Lower lobe of right lung (tissue), 2 donors: ENCODE results near the gene SIM2. TPM values are rescaled to one million over a fixed set of nuclear protein-coding genes. Genes with fewer than 3 reads are reported as not detected.

ENCODE experiments used
- ATAC-seq, 2 donors: fragments of 200-7000 bp; cut with Tn5 transposase; one replicate each; pipeline ENCODE4 v1.9.1; 2020 to 2022; ENCODE audit warnings: mild to moderate bottlenecking in 2 of 2, moderate library complexity in 2 of 2
- DNase-seq: peaks from one replicate; pipeline ENCODE4 v3.0.0-alpha.2; 2020
- H3K27ac ChIP-seq: fragments of 200-600 bp; one replicate; pipeline ENCODE4 v1.8.0; 2022
- H3K27me3 ChIP-seq: fragments of 200-600 bp; one replicate; pipeline ENCODE4 v1.8.0; 2022; ENCODE audit warnings: low read depth
- H3K36me3 ChIP-seq: fragments of 200-600 bp; one replicate; pipeline ENCODE4 v1.8.0; 2022; ENCODE audit warnings: mild to moderate bottlenecking
- H3K4me1 ChIP-seq: fragments of 200-600 bp; one replicate; pipeline ENCODE4 v1.8.0; 2022
- H3K4me3 ChIP-seq: fragments of 200-600 bp; one replicate; pipeline ENCODE4 v1.8.0; 2022; ENCODE audit warnings: mild to moderate bottlenecking
- H3K9me3 ChIP-seq: fragments of 200-600 bp; one replicate; pipeline ENCODE4 v1.8.0; 2022
- intact Hi-C: fragments of 100-400 bp; cut with DNase I; formaldehyde crosslinking; loops from one replicate; pipeline ENCODE4 v1.11.0; 2022
- total RNA-seq: library from RNA; stranded (reverse); fragmentation: NEBNext Ultra II Directional; extraction: Animal tissue kit (Norgen Biotek cat#: 25700); gene quantifications from one replicate; pipeline ENCODE4 v1.2.1, GENCODE V29; 2021
- TF ChIP-seq, protein P1 (sequence below): fragments of 200-600 bp; IDR thresholded peaks from one replicate; pipeline ENCODE4 v1.8.0; 2022; ENCODE audit warnings: antibody characterized with exemption, mild to moderate bottlenecking
- donor health status: DM: no; HTN: yes; CAD: no; lungs with severe emphysema.

Gene SIM2
- total RNA-seq, 1 donor from 2014 or later = not detected

DNA sequence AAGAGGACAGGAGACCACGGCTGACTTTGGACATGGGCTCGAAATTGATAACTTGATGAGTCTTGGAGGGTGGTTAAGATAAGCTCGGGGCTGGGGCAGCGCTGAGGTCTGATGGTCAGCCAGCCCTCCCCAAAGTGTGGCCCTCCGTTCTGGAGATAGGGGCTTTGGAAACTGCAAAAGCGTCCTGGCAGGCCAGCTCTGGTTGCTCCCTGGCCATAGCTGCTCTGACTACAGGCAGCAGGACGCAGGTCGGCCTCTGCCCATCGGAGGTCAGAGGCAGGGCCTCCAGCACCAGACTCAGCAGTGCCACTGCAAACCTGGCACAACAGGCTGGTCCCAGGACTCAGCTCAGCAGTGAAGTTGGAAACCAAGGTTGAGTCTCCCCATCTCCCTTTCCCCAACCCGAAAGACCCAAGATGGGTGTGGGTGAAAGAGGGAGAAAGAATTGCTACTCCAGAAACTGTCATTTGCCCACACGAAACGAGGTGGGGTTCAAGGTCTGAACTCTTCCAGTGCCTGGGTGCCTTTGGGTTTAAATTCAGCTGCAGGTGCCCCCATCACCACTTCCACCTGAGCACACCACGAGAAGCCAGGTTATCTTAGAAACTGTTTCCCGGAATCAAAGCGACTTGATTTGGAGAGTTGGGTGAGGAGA, 4.8 kb downstream of the SIM2 start:
- Histone ChIP-seq H3K4me3 (no peak overlapping the region), H3K27me3 (peaks cover 100% of the 10 kb centered on the region)
- no peak for DNase-seq

DNA sequence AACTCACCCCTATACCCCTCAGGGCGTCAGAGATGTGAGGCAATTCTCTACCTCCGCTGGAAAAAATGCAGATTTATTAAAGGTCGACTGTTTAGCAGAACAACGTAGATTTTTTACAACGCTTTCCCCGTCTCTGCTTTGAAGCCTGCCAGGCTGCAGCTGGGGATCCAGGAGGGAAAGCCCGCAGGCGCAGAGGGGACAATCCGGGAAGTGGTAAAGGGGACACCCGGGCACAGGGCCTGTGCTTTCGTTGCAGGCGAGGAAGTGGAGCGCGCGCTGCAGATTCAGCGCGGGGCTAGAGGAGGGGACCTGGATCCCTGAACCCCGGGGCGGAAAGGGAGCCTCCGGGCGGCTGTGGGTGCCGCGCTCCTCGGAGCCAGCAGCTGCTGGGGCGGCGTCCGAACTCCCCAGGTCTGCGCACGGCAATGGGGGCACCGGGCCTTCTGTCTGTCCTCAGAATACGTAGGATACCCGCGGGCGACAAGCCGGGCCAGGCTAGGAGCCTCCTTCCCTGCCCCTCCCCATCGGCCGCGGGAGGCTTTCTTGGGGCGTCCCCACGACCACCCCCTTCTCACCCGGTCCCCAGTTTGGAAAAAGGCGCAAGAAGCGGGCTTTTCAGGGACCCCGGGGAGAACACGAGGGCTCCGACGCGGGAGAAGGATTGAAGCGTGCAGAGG, 5.5 kb downstream of the SIM2 start:
- H3K4me1 ChIP-seq = peaks cover 71% of the 10 kb centered on the region
- DNase-seq = no peak
- intact Hi-C loops = no loop called here
- no peak for ATAC-seq
- H3K4me3 ChIP-seq = no peak overlapping the region
- H3K9me3 ChIP-seq = no peaks in the 10 kb centered on the region
- H3K36me3 ChIP-seq = no peaks in the 10 kb centered on the region
- no peak overlapping the region for H3K27ac ChIP-seq
- peaks cover 100% of the 10 kb centered on the region for H3K27me3 ChIP-seq
- TF ChIP-seq, protein P1, sequence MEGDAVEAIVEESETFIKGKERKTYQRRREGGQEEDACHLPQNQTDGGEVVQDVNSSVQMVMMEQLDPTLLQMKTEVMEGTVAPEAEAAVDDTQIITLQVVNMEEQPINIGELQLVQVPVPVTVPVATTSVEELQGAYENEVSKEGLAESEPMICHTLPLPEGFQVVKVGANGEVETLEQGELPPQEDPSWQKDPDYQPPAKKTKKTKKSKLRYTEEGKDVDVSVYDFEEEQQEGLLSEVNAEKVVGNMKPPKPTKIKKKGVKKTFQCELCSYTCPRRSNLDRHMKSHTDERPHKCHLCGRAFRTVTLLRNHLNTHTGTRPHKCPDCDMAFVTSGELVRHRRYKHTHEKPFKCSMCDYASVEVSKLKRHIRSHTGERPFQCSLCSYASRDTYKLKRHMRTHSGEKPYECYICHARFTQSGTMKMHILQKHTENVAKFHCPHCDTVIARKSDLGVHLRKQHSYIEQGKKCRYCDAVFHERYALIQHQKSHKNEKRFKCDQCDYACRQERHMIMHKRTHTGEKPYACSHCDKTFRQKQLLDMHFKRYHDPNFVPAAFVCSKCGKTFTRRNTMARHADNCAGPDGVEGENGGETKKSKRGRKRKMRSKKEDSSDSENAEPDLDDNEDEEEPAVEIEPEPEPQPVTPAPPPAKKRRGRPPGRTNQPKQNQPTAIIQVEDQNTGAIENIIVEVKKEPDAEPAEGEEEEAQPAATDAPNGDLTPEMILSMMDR = no peak

More for the DNA sequence above, 4.8 kb downstream of the SIM2 start:
- no peak for ATAC-seq
- TF ChIP-seq, protein P1 = no peak
- H3K4me1 ChIP-seq = peaks cover 71% of the 10 kb centered on the region
- no peaks in the 10 kb centered on the region for H3K9me3 ChIP-seq
- intact Hi-C loops = no loop called here
- H3K36me3 ChIP-seq = no peaks in the 10 kb centered on the region
- H3K27ac ChIP-seq = no peak overlapping the region

DNA sequence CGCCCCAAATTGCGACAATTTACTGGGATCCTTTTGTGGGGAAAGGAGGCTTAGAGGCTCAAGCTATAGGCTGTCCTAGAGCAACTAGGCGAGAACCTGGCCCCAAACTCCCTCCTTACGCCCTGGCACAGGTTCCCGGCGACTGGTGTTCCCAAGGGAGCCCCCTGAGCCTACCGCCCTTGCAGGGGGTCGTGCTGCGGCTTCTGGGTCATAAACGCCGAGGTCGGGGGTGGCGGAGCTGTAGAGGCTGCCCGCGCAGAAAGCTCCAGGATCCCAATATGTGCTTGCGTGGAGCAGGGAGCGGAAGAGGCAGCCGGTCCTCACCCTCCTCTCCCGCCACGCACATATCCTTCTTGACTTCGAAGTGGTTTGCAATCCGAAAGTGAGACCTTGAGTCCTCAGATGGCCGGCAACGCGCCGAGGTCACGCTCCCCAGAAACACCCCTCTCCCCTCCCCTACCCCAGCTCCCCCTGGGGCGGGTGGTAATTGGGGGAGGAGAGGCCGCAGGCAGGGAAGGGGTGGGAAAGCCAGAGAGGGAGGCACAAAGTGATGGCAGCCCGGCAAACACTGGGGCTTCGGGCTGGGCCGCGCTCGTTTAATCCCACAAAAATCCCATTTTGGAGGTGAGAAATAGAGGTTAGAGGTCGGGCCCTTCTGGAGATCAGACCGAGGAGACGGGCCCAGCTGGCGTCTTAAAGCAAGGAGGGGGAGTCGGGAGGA, 6.2 kb downstream of the SIM2 start:
- ATAC-seq (peak in 1 of 2 donors; percentile 6), DNase-seq (no peak)
- H3K4me3 ChIP-seq = no peak overlapping the region
- TF ChIP-seq, protein P1 = no peak
- H3K36me3 ChIP-seq = no peaks in the 10 kb centered on the region
- no peak overlapping the region for H3K27ac ChIP-seq
- no peaks in the 10 kb centered on the region for H3K9me3 ChIP-seq
- peaks cover 100% of the 10 kb centered on the region for H3K27me3 ChIP-seq
- H3K4me1 ChIP-seq = peaks cover 71% of the 10 kb centered on the region
- intact Hi-C loops = no loop called here

DNA sequence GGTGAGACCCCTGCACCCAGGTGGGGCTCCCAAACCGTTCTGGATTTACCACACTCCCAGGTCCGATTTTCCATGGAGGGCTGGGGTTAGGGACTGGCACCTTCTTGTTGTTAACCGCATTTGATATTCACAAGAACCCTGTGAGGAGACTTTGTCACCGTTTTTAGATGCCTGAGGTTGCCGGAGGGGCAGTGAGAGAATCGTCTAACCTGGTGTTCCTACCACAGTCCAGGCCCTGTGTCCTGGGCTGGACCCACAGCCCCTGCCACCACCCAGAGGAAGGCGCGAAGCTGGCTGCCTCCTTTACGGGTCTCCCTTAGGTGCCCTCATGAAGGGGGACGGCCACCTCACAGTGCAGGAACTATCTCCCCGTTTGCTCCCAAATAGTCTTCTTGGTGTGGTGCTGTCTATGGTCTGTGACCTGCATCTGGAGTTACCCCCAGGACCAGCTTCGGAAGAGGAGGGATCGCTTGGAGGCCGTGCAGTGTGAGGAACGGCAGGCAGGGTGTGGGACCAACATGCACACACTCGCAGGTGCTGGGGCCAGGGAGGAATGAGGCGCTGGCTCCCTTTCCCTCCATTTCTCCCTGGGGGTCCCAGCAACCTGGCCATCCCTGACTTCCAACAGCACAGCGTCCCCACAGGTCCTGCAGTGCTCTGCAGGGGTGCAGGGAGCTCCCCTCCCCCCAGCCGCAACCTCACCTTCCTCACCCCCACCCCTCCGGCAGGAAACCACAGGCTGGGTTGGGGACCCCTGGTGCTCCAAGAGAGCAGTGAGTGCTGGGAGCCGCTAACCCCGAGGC, 7.0 kb downstream of the SIM2 start:
- no peak for ATAC-seq
- Histone ChIP-seq H3K4me1 (peaks cover 71% of the 10 kb centered on the region), H3K27ac (no peak overlapping the region), H3K9me3 (no peaks in the 10 kb centered on the region), H3K4me3 (no peak overlapping the region), H3K27me3 (peaks cover 100% of the 10 kb centered on the region), H3K36me3 (no peaks in the 10 kb centered on the region)
- TF ChIP-seq, protein P1 = no peak
- intact Hi-C loops = no loop called here
- no peak for DNase-seq

DNA sequence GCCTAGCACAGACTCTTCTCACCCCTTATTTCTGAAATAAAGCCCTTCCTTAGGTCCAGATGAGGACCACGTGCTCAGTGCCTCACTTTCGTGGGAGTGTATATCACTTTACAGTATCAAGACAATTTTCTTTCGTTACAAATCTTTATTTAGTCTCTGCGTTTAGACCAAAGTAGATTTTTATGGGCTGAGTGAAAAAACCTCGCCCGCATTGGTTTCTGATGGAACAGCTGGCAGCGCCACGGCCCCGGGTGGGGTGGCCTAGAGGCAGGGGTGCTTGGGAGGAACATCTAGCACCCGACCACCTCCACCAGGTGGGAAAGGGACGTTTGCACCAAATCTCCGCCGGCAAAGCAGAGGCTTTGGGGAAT, 7.6 kb downstream of the SIM2 start:
- DNase-seq (no peak), ATAC-seq (no peak)
- peaks cover 65% of the 10 kb centered on the region for H3K4me1 ChIP-seq
- H3K9me3 ChIP-seq = no peaks in the 10 kb centered on the region
- H3K4me3 ChIP-seq = no peak overlapping the region
- no peak overlapping the region for H3K27ac ChIP-seq
- TF ChIP-seq, protein P1 = no peak
- intact Hi-C loops = no loop called here
- no peaks in the 10 kb centered on the region for H3K36me3 ChIP-seq
- H3K27me3 ChIP-seq = peaks cover 100% of the 10 kb centered on the region
